Measurements from ENCODE around the gene RGL3. TPM values are rescaled to one million over a fixed set of nuclear protein-coding genes. Genes with fewer than 3 reads are reported as not detected.
A peak's percentile ranks its signal among the peaks of the same experiment; 100 is the strongest.

RGL3 gene
- total RNA-seq, 1 experiment from 2014 or later: 65.9 TPM

GRCh38 chr19:11464333-11465265 is 45.5 kb upstream of the RGL3 start:
- Histone ChIP-seq H3K23me2 (ENCODE audit: insufficient read length, low read depth, low read length, poor library complexity, severe bottlenecking) (no peaks in the 10 kb centered on the region), H3K27ac (ENCODE audit: insufficient read length, low read depth, low read length) (no peak overlapping the region), H3K14ac (ENCODE audit: insufficient read depth, low read length) (no peak overlapping the region; the same call in 1 of the 2 replicates), H3K4me1 (ENCODE audit: insufficient read depth, low read length) (peaks cover 9% of the 10 kb centered on the region; the same call in 1 of the 2 replicates), H2BK12ac (ENCODE audit: insufficient read length, low read depth, low read length) (no peak overlapping the region), H3K79me1 (ENCODE audit: insufficient read depth, low read depth, low read length, poor library complexity, severe bottlenecking) (no peaks in the 10 kb centered on the region), H4K8ac (replicated peaks; ENCODE audit: insufficient read length, low read depth, low read length) (peak overlapping the region; percentile 53), H2BK5ac (ENCODE audit: insufficient read length, low read length) (no peak overlapping the region), H3K23ac (ENCODE audit: insufficient read length, low read depth, low read length) (no peak overlapping the region), H3K27me3 (ENCODE audit: insufficient read depth, low read length) (no peaks in the 10 kb centered on the region), H2AK5ac (ENCODE audit: insufficient read length, low read length) (no peak overlapping the region), H2BK20ac (ENCODE audit: low read depth, low read length, poor library complexity, severe bottlenecking) (no peak overlapping the region), H4K5ac (ENCODE audit: insufficient read length, low read depth, low read length) (no peak overlapping the region), H3K56ac (ENCODE audit: insufficient read length, low read depth, low read length) (peak overlapping the region; percentile 4), H2BK120ac (ENCODE audit: low read depth, low read length, poor library complexity, severe bottlenecking) (no peak overlapping the region), H2BK15ac (ENCODE audit: low read depth, low read length) (no peak overlapping the region), H4K20me1 (ENCODE audit: control insufficient read depth, insufficient read depth, insufficient read length) (no peaks in the 10 kb centered on the region), H3K4ac (ENCODE audit: low read depth, low read length) (no peak overlapping the region), H3K18ac (ENCODE audit: insufficient read length, low read depth, low read length) (peak overlapping the region; percentile 73), H3K79me2 (ENCODE audit: insufficient read depth, low read length) (no peaks in the 10 kb centered on the region), H4K91ac (ENCODE audit: insufficient read length, low read depth, low read length) (no peak overlapping the region), H3K9me3 (ENCODE audit: control insufficient read depth, low read depth, low read length) (no peaks in the 10 kb centered on the region), H2AFZ (ENCODE audit: low read length) (no peak overlapping the region), H3K9ac (ENCODE audit: extremely low read depth, insufficient read length, low read length) (no peak overlapping the region), H3T11ph (ENCODE audit: low read length) (no peak overlapping the region), H3K4me2 (ENCODE audit: insufficient read depth, insufficient read length, low read length) (no peak overlapping the region)
- DNase-seq: no peak
- Mint-ChIP-seq H3K4me1 (peaks cover 7 to 11% of the 10 kb centered on the region in 2 experiments), H3K27ac (no peak overlapping the region), H3K4me3 (no peak overlapping the region), H3K36me3 (ENCODE audit: insufficient read depth in 1 of 3, low read depth in 3 of 3) (no peaks in the 10 kb centered on the region), H3K9me3 (no peaks in the 10 kb centered on the region; a peak in 1 of 5 replicates), H3K27me3 (ENCODE audit: low read depth) (peaks cover 4% of the 10 kb centered on the region)
- 100% methylated on average over 5 of the region's 11 CpGs for WGBS (ENCODE audit: extremely low coverage, insufficient read length, low lambda C conversion rate)
- no peak for TF ChIP-seq CTCF (conservative IDR thresholded peaks at IDR 0.05)

Data from H9 (cell line).